HuH-7 (cell line): ENCODE measurements around the gene F12.
A peak's percentile ranks its signal among the peaks of the same experiment; 100 is the strongest.

Experiments used
- DNase-seq: peaks from one replicate; pipeline ENCODE4 v3.0.0; 2011; ENCODE audit warnings: low spot score

Gene F12

GRCh38 chr5:177409043-177409801, at the start of gene F12:
Gene F12 (minus strand): TSS chr5:177409564. CDS start chr5:177409527, 37 bp downstream.
- peak; percentile 62 for DNase-seq

- no peak for DNase-seq
Observed at GRCh38 chr5:177458912-177459350, 49.6 kb upstream of the F12 start.

- DNase-seq = no peak
Observed at GRCh38 chr5:177457852-177458681, 48.7 kb upstream of the F12 start.

GRCh38 chr5:177456976-177457851, 47.9 kb upstream of the F12 start:
- DNase-seq = peak; percentile 98

GRCh38 chr5:177456591-177456964, 47.2 kb upstream of the F12 start:
- DNase-seq = no peak

GRCh38 chr5:177455661-177456590, 46.6 kb upstream of the F12 start:
- DNase-seq = peak; percentile 99

- peak; percentile 98 for DNase-seq
Observed at GRCh38 chr5:177455036-177455660, 45.8 kb upstream of the F12 start.

GRCh38 chr5:177454397-177455035, 45.2 kb upstream of the F12 start:
- peak; percentile 100 for DNase-seq

- DNase-seq = no peak
Observed at GRCh38 chr5:177453852-177454396, 44.6 kb upstream of the F12 start.

GRCh38 chr5:177452688-177453638, 43.6 kb upstream of the F12 start:
- no peak for DNase-seq

GRCh38 chr5:177450667-177451424, 41.5 kb upstream of the F12 start:
- no peak for DNase-seq

GRCh38 chr5:177449140-177450061, 40.0 kb upstream of the F12 start:
- DNase-seq = no peak

- no peak for DNase-seq
Observed at GRCh38 chr5:177448244-177448950, 39.0 kb upstream of the F12 start.

GRCh38 chr5:177447611-177448243, 38.4 kb upstream of the F12 start:
- no peak for DNase-seq

- DNase-seq = peak; percentile 62
Observed at GRCh38 chr5:177447066-177447610, 37.8 kb upstream of the F12 start.
